Caco-2 (cell line): ENCODE measurements around the gene SHROOM3. TPM values are rescaled to one million over a fixed set of nuclear protein-coding genes. Genes with fewer than 3 reads are reported as not detected.

ENCODE experiments used
- BruUV-seq: library from RNA; stranded (reverse); fragments of 400-500 nt; replicated peaks from 2 replicates; lab custom pipeline; 2021; lab: Mats Ljungman, UMichigan
- CTCF ChIA-PET: fragments of 300-600 bp; sonication (Branson Sonifier 250); formaldehyde crosslinking; loops from one replicate; lab custom pipeline; 2022; ENCODE audit warnings: antibody characterized with exemption; lab: Charles Lee
- POLR2A ChIA-PET: fragments of 300-600 bp; sonication (Branson Sonifier 250); formaldehyde crosslinking; loops from one replicate; lab custom pipeline; 2022; ENCODE audit warnings: antibody characterized with exemption; lab: Charles Lee
- DNase-seq, 2 experiments: peaks; one replicate each; pipeline versions ENCODE4 v3.0.0 to v3.0.0-alpha.2; 2020 to 2022
- H3K27me3 ChIP-seq: replicated peaks from 2 replicates; pipeline ENCODE4 v1.6.0; 2011; ENCODE audit warnings: low read length; ENCODE audit not compliant: control insufficient read depth, insufficient read depth
- H3K36me3 ChIP-seq: 2 replicates; pipeline ENCODE4 v1.5.1; 2011; ENCODE audit warnings: low read length; ENCODE audit not compliant: control insufficient read depth, insufficient read depth
- H3K4me1 ChIP-seq: fragments of 250-450 bp; sonication (Bioruptor Pico); 2 replicates; pipeline ENCODE4 v1.5.1; 2020; ENCODE audit warnings: mild to moderate bottlenecking
- H3K4me3 ChIP-seq: 2 replicates; pipeline ENCODE4 v1.5.1; 2011; ENCODE audit warnings: low read depth, mild to moderate bottlenecking, control low read depth, low read length
- H3K9me3 ChIP-seq: fragments of 250-450 bp; sonication (Bioruptor Pico); 2 replicates; pipeline ENCODE4 v1.5.1; 2020; ENCODE audit warnings: mild to moderate bottlenecking, moderate library complexity
- H3K27ac Mint-ChIP-seq: one replicate; pipeline ENCODE4 v1.8.0; 2022; ENCODE audit warnings: mixed read lengths; ENCODE audit not compliant: unreplicated experiment
- H3K27me3 Mint-ChIP-seq: one replicate; pipeline ENCODE4 v1.8.0; 2022; ENCODE audit warnings: mixed read lengths; ENCODE audit not compliant: insufficient read depth, unreplicated experiment
- H3K36me3 Mint-ChIP-seq: one replicate; pipeline ENCODE4 v1.8.0; 2022; ENCODE audit warnings: mild to moderate bottlenecking, mixed read lengths; ENCODE audit not compliant: insufficient read depth, unreplicated experiment
- H3K4me1 Mint-ChIP-seq: one replicate; pipeline ENCODE4 v1.8.0; 2022; ENCODE audit warnings: low read depth, mixed read lengths; ENCODE audit not compliant: unreplicated experiment
- H3K4me3 Mint-ChIP-seq: one replicate; pipeline ENCODE4 v1.8.0; 2022; ENCODE audit warnings: mild to moderate bottlenecking, moderate library complexity, mixed read lengths; ENCODE audit not compliant: unreplicated experiment
- H3K9me3 Mint-ChIP-seq: one replicate; pipeline ENCODE4 v1.8.0; 2022; ENCODE audit warnings: mixed read lengths; ENCODE audit not compliant: unreplicated experiment
- CTCF ChIP-seq, 2 experiments: fragments of 200-600 bp in 1 of 2; IDR thresholded peaks; 1 replicate in 1 of 2; 2 replicates in 1 of 2; pipeline versions ENCODE4 v1.5.1 to v1.8.0; 2011 to 2022; ENCODE audit warnings: antibody characterized with exemption in 1 of 2, control low read depth in 1 of 2, inconsistent platforms in 1 of 2, low read depth in 1 of 2, low read length in 1 of 2, mild to moderate bottlenecking in 1 of 2, moderate library complexity in 1 of 2; ENCODE audit not compliant: insufficient read depth in 1 of 2, severe bottlenecking in 1 of 2, unreplicated experiment in 1 of 2
- intact Hi-C: fragments of 100-400 bp; cut with micrococcal nuclease; formaldehyde crosslinking; loops from one replicate; pipeline ENCODE4 v1.10.0; 2022; ENCODE audit not compliant: unreplicated experiment
- total RNA-seq: library from RNA; stranded (reverse); gene quantifications from 2 replicates; pipeline ENCODE4 v1.2.3, GENCODE V29; 2022

Gene SHROOM3
- total RNA-seq, 1 experiment from 2014 or later = 16.3 TPM

- ChIA-PET POLR2A (no interaction called here), CTCF (no interaction called here)
- peaks cover 44% of the 10 kb centered on the region for H3K4me1 Mint-ChIP-seq
- no peak for TF ChIP-seq CTCF (IDR thresholded peaks at IDR 0.05; ENCODE audit: insufficient read depth in 1 of 2, low read depth in 1 of 2, low read length in 1 of 2, severe bottlenecking in 1 of 2, unreplicated experiment in 1 of 2)
- DNase-seq = no peak
- H3K4me1 ChIP-seq = peaks cover 23% of the 10 kb centered on the region
- H3K36me3 ChIP-seq = no peaks in the 10 kb centered on the region
- BruUV-seq = no TSS peak
- no peaks in the 10 kb centered on the region for H3K9me3 Mint-ChIP-seq
- H3K27ac Mint-ChIP-seq = peak overlapping the region; percentile 81
- intact Hi-C loops = no loop called here
- H3K4me3 ChIP-seq = no peak overlapping the region
- no peaks in the 10 kb centered on the region for H3K9me3 ChIP-seq
- no peaks in the 10 kb centered on the region for H3K27me3 Mint-ChIP-seq
- H3K4me3 Mint-ChIP-seq = no peak overlapping the region
- no peaks in the 10 kb centered on the region for H3K36me3 Mint-ChIP-seq
- H3K27me3 ChIP-seq = no peaks in the 10 kb centered on the region
Measured at GRCh38 chr4:76569225-76569624, 134.2 kb downstream of the SHROOM3 start.

GRCh38 chr4:76569706-76570105 is 134.7 kb downstream of the SHROOM3 start:
- Mint-ChIP-seq H3K27me3 (no peaks in the 10 kb centered on the region), H3K9me3 (no peaks in the 10 kb centered on the region), H3K4me1 (peaks cover 44% of the 10 kb centered on the region), H3K4me3 (no peak overlapping the region), H3K36me3 (no peaks in the 10 kb centered on the region), H3K27ac (peak overlapping the region; percentile 81)
- BruUV-seq = no TSS peak
- ChIA-PET CTCF (interaction anchor here (2.1 kb wide), 1 partner anchor 16 kb away, joined by 13 read pairs; no protein-coding TSS in a partner anchor), POLR2A (interaction anchor here (2.0 kb wide), 1 partner anchor 16 kb away, joined by 20 read pairs; no protein-coding TSS in a partner anchor)
- peaks cover 23% of the 10 kb centered on the region for H3K4me1 ChIP-seq
- H3K27me3 ChIP-seq = no peaks in the 10 kb centered on the region
- intact Hi-C loops = loop anchor here (1.0 to 2.0 kb wide), 4 partner anchors 17 to 43 kb away; no protein-coding TSS in a partner anchor
- H3K9me3 ChIP-seq = no peaks in the 10 kb centered on the region
- TF ChIP-seq CTCF (IDR thresholded peaks at IDR 0.05; ENCODE audit: insufficient read depth in 1 of 2, low read depth in 1 of 2, low read length in 1 of 2, severe bottlenecking in 1 of 2, unreplicated experiment in 1 of 2) = no peak
- DNase-seq = no peak
- no peaks in the 10 kb centered on the region for H3K36me3 ChIP-seq
- H3K4me3 ChIP-seq = no peak overlapping the region

DNA sequence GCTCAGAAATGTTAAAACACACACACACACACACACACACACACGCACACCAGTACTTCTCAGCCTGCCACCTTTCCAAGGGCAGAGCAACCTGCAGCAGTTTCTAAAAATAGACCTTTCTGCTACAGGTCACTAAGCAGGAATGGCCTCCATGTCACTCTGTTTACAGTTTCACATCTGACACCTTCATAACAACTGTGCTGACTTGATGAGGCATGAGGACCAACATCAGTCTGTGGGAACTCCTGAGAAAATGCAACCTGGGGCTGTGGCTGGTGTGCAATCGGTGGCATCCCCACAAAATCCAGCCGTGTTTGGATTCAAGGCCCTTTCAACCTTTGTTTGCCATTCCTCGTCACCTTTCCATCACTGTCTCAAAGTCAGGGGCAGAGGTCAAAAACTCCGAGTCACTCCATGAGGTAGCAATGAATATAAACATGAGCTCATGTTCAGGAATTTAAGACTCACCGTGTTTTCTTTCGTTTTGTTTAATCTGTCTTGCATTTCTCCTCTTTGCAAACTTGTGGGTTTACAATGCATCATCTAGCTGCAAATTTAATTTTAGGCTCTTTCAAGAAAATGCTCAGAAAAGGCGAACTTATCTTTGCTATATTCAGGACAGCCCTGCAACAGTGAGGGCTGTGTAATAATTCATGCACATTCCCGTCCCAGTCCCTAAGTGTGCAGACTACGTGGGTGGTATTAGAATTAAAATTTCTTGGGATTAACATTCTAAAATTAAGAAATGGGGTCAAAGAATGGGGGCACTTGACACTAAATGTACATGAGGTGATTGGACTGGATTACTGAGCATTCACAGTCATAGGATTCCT is 135.3 kb downstream of the SHROOM3 start:
- no peaks in the 10 kb centered on the region for H3K36me3 ChIP-seq
- intact Hi-C loops = loop anchor here (1.0 to 2.0 kb wide), 4 partner anchors 16 to 44 kb away; no protein-coding TSS in a partner anchor

More for the DNA sequence above, 135.3 kb downstream of the SHROOM3 start:
- H3K27me3 ChIP-seq = no peaks in the 10 kb centered on the region
- no peaks in the 10 kb centered on the region for H3K36me3 Mint-ChIP-seq
- no peak overlapping the region for H3K4me3 ChIP-seq
- TF ChIP-seq CTCF (IDR thresholded peaks at IDR 0.05; ENCODE audit: insufficient read depth in 1 of 2, low read depth in 1 of 2, low read length in 1 of 2, severe bottlenecking in 1 of 2, unreplicated experiment in 1 of 2) = no peak
- no TSS peak for BruUV-seq
- no peaks in the 10 kb centered on the region for H3K9me3 ChIP-seq
- H3K27ac Mint-ChIP-seq = peak overlapping the region; percentile 81
- H3K27me3 Mint-ChIP-seq = no peaks in the 10 kb centered on the region
- H3K4me1 Mint-ChIP-seq = peaks cover 44% of the 10 kb centered on the region
- peak overlapping the region; percentile 44 for H3K4me3 Mint-ChIP-seq
- CTCF ChIA-PET = interaction anchor here (1.6 to 2.1 kb wide), 2 partner anchors 16 to 44 kb away, joined by 4 to 13 read pairs; no protein-coding TSS in a partner anchor
- H3K9me3 Mint-ChIP-seq = no peaks in the 10 kb centered on the region
- POLR2A ChIA-PET = interaction anchor here (2.0 kb wide), 1 partner anchor 16 kb away, joined by 20 read pairs; no protein-coding TSS in a partner anchor
- peak; percentile 73 to 76 for DNase-seq
- H3K4me1 ChIP-seq = peaks cover 23% of the 10 kb centered on the region
